ENCODE results near the gene VAV2. TPM values are rescaled to one million over a fixed set of nuclear protein-coding genes. Genes with fewer than 3 reads are reported as not detected.

VAV2 gene
- total and polyA plus RNA-seq, 9 of the 15 experiments (the other 6 are each of a cell fraction or from before 2014, with no cell fraction given), result 0.01 to 2.7 (median 1.0) TPM; not detected in 1

DNA sequence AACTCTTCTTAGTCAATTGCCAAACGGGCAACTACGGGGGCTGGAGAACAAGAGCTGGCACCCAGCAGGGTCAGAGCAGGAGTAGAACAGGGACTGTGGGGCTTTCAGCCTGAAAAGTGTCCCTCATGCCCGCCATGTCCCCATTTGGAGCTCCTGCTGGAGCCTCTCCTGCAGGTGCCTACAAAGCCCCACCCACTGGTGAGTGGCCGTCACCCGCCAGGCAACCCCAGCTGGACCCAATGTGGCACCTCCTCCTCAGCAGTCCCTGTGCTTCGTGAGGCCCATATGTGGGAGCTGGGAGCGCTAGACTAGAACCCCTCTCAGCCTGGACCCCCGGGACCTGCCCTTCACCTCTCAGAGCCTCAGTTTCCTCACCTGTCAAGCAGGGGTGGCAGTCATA lies 40.9 kb downstream of the VAV2 start:
- in situ Hi-C loops (cut with MboI), result no loop called here
- no peak overlapping the region for H3K27ac ChIP-seq (ENCODE audit: extremely low read depth, low read depth, low read length)
- ChIA-PET CTCF (ENCODE audit: low intra/inter-chr PET ratio) (interaction anchor here (0.7 kb wide), 1 partner anchor 1757 kb away, joined by 3 read pairs; no protein-coding TSS in a partner anchor), POLR2A (interaction anchor here (0.7 kb wide), 1 partner anchor 54 kb away, joined by 3 read pairs; no protein-coding TSS in a partner anchor)
- peaks cover 7% of the 10 kb centered on the region for H3K9me1 ChIP-seq (ENCODE audit: control insufficient read depth, insufficient read depth, low read length)
- no peaks in the 10 kb centered on the region for H3K79me2 ChIP-seq (ENCODE audit: control insufficient read depth, insufficient read depth, low read length)
- WGBS (ENCODE audit: insufficient coverage, low coverage, missing lambda C conversion rate), result 30% methylated on average over 8 of the region's 8 CpGs
- no peaks in the 10 kb centered on the region for H3K9me3 ChIP-seq (replicated peaks; ENCODE audit: control insufficient read depth, insufficient read depth, low read depth, low read length)
- H2AFZ ChIP-seq (ENCODE audit: low read depth, low read length), result no peak overlapping the region
- H3K4me2 ChIP-seq (ENCODE audit: insufficient read depth, low read length), result no peak overlapping the region
- intact Hi-C loops (cut with micrococcal nuclease), result no loop called here
- peaks cover 15 to 60% of the 10 kb centered on the region in 2 experiments; a peak in 3 of 5 replicates for H3K27me3 ChIP-seq (ENCODE audit: control insufficient read depth in 2 of 2, insufficient read depth in 2 of 2, low read length in 2 of 2)
- H3K36me3 ChIP-seq (ENCODE audit: control insufficient read depth, insufficient read depth, low read length), result no peaks in the 10 kb centered on the region
- DNase-seq (ENCODE audit: extremely low read depth in 1 of 4, low spot score in 3 of 4), result no peak
- peaks cover 0 to 10% of the 10 kb centered on the region in 2 experiments; a peak in 2 of 5 replicates for H3K4me1 ChIP-seq (replicated peaks in 1 of 2; ENCODE audit: control insufficient read depth in 2 of 2, insufficient read depth in 2 of 2, low read length in 2 of 2)
- no peak overlapping the region for H3K9ac ChIP-seq (ENCODE audit: insufficient read depth in 1 of 2, low read depth in 2 of 2, low read length in 2 of 2)
- H4K20me1 ChIP-seq (replicated peaks; ENCODE audit: control insufficient read depth, insufficient read depth, low read length), result peaks cover 30% of the 10 kb centered on the region
- no TSS peak for BruUV-seq (replicated peaks)
- no peak for TF ChIP-seq PHF8 (IDR thresholded peaks at IDR 0.05; ENCODE audit: borderline replicate concordance, low read length)
- TF ChIP-seq ZBTB17 (CRISPR knock-in tag; IDR thresholded peaks at IDR 0.05), result no peak
- TF ChIP-seq ZNF41 (CRISPR knock-in tag; conservative IDR thresholded peaks at IDR 0.05), result no peak
- TF ChIP-seq FOXP1 (CRISPR knock-in tag; IDR thresholded peaks at IDR 0.05), result no peak
- TF ChIP-seq ZNF134 (CRISPR knock-in tag; conservative IDR thresholded peaks at IDR 0.05), result no peak
- no peak for TF ChIP-seq ZNF253 (CRISPR knock-in tag; conservative IDR thresholded peaks at IDR 0.05)
- TF ChIP-seq EHMT2 (IDR thresholded peaks at IDR 0.05), result no peak
- TF ChIP-seq MCM5 (IDR thresholded peaks at IDR 0.05; ENCODE audit: low read depth), result no peak
- TF ChIP-seq BRF1 (IDR thresholded peaks at IDR 0.05; ENCODE audit: borderline replicate concordance, extremely low read depth, insufficient read length), result no peak
- no peak for TF ChIP-seq ZNF561 (CRISPR knock-in tag; conservative IDR thresholded peaks at IDR 0.05)
- no peak for TF ChIP-seq NR2C2 (CRISPR knock-in tag; IDR thresholded peaks at IDR 0.05)
- TF ChIP-seq NR2C2 (tag; IDR thresholded peaks at IDR 0.05), result no peak
- no peak for TF ChIP-seq ZNF146 (CRISPR knock-in tag; IDR thresholded peaks at IDR 0.05; ENCODE audit: unreplicated experiment)
- no peak for TF ChIP-seq HDAC6 (IDR thresholded peaks at IDR 0.05; ENCODE audit: low read depth, low read length)
- no peak for TF ChIP-seq ZNF23 (CRISPR knock-in tag; IDR thresholded peaks at IDR 0.05)
- no peak for TF ChIP-seq ELF4 (CRISPR knock-in tag; IDR thresholded peaks at IDR 0.05)
- no peak for ATAC-seq
- H3K4me3 ChIP-seq, result no peak overlapping the region
- no peak for FAIRE-seq

Data from K562 (cell line).